Skin of body (tissue), 2 donors: ENCODE measurements around the gene ATAD3A. TPM values are rescaled to one million over a fixed set of nuclear protein-coding genes. Genes with fewer than 3 reads are reported as not detected.
"Not testable (repeated sequence)": the region's sequence is repeated elsewhere in the genome, so short reads cannot be mapped to it uniquely, and the experiment has no call there.

Source experiments
- DNase-seq: peaks from one replicate; lab custom pipeline; 2025; lab: John Stamatoyannopoulos, UW
- total RNA-seq: library from RNA; depleted of rRNA; stranded (reverse); fragments of >200 nt; gene quantifications from one replicate; pipeline ENCODE4 v1.2.3, GENCODE V29; 2014

ATAD3A gene
- total RNA-seq: 11.9 TPM

DNA sequence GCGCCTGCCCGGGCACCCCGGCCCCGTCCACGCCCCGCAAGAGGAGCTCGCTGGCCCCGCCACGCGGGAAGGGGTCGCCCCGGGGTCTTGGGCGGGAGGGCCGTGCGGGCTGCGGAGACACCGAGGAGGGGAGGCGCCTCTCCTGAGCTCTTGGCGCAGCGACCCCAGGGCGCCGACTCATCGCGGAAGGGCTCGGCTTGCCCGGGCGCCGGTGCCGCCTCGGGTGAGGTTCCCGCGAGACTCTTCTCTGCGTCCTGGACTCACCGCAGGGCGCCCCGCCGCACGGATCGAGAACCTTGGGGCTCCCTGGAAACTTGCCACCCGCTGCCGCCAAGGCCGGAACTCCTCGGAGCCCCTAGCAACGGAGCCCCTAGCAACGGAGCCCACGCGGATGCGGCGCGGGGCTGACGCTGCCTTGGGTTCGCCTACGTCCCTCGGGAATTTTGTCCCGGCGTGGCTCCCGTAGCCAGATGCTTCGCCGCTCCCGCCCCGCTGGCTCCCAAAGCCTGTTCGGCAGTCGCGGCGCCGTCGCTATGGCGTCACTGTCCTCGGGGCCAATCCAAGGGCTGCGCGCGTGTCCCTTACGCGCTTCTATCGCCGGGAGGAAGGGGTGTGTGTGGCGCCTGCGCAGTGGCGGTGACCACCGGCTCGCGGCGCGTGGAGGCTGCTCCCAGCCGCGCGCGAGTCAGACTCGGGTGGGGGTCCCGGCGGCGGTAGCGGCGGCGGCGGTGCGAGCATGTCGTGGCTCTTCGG, at the start of gene ATAD3A:
Gene ATAD3A, plus strand, starts transcription at position 630 of the 753 bp plus-strand sequence. Its CDS starts 107 bp downstream, at position 737.
- peak; percentile 96 for DNase-seq

DNA sequence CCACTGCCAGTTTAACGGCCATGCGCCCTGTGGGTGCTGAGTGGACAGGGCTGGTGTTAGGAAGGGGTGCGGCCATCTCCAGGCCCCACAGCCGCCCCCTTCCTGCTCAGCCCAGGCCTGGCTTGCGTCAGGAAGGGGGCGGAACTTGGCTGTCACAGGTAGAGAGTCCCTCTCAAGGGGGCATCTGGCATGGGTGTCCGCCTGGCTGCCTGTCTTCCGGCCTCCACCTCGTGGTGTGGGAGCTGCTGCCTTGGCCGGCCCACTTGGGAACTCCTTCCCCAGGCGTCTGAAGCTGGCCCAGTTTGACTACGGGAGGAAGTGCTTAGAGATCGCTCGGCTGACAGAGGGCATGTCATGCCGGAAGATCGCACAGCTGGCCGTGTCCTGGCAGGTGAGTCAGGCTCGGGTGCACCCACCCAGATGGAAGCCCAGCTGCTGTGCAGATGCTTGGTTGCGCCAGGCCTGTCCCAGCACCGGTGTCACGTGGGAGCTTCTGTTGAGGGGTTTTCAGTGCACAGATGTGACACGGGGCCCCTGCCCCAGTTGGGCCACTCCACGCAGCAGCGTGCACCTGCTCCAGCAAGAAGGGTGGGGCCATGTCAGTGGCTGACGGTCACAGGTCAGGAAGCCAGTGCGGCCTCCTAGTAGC, 49.5 kb upstream of the ATAD3A start:
- DNase-seq: no peak

DNA sequence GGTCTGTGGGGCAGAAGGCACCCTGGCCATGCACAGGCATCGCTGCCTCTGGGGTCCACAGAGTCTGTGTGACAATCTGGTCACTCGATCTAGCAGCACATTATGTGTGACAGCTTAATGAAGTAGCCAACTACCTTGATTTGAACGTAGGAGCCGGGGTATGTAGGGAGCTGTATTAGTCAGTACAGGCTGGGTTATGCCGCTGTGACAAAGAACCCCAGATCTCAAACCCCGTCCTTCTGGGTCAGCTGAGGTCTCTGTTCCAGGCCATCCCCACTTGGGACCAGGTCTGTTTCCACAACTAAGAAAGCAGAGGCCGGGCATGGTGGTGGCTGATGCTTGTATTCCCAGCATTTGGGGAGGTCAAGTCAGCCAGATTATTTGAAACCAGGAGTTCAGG, 48.6 kb upstream of the ATAD3A start:
- DNase-seq: no peak

DNA sequence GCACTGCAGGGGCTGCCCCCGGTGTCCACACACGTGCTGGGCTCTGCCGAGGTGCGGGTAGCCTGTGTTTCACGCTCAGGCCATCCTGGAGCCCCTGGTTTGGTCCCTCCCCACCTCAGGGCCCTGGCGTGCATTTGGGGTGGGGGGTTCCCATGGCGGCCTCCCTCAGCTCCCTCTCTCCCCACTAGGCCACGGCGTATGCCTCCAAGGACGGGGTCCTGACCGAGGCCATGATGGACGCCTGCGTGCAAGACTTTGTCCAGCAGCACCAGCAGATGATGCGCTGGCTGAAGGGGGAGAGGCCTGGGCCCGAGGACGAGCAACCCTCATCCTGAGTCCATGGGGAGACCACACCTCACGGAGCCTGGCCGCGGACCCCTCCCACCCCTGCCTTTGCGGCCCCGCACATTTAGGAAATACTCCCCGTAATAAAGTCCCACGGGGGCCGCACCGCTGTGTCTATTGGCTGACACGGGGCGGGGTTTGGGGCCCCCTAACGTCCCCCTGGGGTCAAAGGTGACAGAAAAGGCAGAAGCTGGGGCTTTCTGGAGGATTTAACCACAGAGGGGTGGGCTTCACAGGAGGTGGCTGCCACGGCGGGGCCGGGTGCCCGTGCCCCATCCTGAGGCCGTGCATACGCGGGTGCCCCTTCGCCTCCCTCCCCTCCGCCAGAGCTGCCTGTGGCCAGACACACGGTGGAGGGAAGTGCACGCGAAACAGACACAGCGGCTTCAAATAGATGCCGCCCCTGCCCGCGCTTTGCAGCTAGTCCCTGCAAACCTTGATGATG, 43.6 kb upstream of the ATAD3A start:
- DNase-seq: not testable (repeated sequence)

DNA sequence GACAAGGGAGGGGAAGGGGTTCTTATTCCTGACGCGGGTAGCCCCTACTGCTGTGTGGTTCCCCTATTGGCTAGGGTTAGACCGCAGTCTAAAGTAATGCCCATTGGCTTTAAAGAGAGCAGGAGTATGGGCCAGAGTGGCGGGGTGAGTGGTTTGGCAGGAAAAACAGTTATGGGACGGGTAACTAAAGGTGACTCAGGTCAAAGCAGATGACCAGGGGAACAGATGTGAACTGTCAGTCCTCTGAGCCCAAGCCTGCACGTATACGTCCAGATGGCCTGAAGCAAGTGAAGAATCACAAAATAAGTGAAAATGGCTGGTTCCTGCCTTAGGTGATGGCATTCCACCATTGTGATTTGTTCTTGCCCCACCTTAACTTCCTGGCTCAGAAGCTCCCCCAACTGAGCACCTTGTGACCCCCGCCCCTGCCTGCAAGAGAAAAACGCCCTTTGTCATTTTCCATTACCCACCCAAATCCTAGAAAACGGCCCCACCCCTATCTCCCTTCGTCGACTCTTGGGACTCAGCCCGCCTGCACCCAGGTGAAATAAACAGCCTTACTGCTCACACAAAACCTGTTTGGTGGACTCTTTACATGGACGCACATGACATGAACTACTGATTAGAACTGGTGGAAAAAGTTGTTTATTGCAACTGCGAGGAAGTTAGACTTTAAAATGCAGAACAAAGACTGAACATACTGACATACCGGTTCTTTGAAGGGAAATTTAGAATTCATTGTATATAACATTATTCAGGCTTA, 41.2 kb upstream of the ATAD3A start:
- DNase-seq: no peak

DNA sequence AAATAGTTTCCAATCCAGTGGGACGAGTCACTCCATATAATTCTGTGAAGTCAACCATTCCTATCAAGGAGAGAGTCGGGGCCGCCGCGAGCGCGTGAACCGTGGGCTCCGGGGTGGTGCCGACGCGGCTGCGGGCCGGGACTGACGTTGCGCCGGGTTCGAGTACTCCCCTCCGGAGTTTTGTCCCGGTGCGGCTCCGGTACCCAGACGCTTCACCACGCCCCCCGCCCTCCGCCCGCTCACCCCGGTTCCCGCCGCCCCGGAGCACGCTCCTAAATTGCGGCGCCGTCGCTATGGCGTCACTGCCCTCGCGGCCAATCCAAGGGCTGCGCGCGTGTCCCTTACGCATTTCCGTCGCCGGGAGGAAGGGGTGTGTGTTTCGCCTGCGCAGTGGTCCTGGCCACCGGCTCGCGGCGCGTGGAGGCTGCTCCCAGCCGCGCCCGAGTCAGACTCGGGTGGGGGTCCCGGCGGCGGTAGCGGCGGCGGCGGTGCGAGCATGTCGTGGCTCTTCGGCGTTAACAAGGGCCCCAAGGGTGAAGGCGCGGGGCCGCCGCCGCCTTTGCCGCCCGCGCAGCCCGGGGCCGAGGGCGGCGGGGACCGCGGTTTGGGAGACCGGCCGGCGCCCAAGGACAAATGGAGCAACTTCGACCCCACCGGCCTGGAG, 40.4 kb upstream of the ATAD3A start, which contains the start of gene ATAD3B:
Gene ATAD3B, plus strand, starts transcription at position 377 of the 664 bp plus-strand sequence. Its CDS starts 120 bp downstream, at position 497.
- DNase-seq: peak; percentile 68

DNA sequence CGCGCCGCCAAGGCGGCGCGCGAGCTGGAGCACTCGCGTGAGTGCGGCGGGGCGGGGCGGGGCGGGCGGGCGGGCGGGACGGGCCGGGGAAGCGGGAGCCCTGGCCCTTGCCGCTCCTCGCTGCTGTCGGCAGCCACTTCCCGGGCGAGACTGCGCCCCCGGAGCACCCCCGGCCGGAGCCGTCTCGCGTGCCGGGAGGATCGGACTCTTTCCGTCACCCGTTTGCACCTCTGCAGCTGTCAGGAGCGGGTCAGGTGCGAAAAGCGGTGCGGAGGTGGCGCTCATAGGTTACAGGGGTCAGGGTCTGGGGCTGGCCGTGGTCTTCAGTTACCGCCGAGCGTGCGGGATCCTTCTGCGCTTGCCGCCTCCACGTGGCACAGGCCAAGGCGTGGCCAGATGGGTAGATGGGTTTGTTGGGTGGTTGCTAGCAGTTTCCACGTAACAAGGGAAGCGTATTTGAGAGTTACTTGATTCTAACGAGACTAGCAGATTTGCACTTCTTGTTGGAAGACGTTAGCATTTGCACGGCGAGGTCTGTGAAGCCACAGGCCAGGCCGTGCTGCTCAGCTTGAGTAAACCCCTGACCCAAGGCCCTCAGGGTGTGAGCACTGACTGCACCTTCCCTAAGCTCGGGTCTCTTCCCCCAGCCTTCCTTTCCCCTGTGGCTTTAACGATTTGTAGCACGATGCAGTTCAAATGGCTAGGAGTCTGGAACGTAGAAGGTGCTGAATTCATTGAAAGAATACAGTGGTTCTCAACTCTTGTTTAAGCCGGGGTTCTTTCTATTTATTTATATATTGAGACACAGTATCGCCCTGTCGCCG, 39.7 kb upstream of the ATAD3A start:
- DNase-seq: not testable (repeated sequence)

DNA sequence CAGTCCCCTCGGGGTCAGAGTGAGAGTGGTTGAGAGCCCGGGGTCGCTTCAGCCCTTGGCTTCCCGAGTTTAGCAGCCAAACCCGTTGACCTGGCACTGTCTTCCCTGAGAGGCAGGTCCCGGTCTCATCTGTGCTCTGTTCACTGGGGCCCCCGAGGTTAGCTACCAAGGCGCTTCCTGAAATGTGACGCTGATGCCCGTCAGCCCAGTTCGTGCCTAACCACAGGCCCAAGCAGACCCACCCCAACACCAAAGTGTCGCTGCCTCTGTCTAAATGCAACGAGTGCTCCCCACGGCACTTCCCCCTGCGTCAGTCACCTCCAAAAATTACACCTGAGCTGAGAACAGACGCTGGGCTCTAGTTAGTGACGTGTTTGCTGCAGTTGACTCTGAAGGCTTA, 36.0 kb upstream of the ATAD3A start:
- DNase-seq: not testable (repeated sequence)

DNA sequence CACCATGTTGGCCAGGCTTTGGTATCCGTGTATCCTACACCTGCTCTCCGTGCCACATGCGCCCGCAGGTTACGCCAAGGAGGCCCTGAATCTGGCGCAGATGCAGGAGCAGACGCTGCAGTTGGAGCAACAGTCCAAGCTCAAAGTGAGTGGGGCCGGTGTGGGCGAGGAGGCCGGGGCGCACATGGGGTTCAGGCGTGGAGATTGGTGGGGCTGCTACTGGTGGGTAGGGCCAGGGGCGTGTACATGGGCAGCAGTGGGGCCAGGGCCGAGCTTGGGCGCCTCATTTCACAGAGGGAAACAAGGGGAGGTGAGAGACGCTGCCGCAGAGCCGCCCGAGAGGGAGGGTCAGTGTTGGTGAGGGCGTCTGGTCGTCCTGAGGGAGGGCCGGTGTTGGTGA, 34.8 kb upstream of the ATAD3A start:
- DNase-seq: no peak

DNA sequence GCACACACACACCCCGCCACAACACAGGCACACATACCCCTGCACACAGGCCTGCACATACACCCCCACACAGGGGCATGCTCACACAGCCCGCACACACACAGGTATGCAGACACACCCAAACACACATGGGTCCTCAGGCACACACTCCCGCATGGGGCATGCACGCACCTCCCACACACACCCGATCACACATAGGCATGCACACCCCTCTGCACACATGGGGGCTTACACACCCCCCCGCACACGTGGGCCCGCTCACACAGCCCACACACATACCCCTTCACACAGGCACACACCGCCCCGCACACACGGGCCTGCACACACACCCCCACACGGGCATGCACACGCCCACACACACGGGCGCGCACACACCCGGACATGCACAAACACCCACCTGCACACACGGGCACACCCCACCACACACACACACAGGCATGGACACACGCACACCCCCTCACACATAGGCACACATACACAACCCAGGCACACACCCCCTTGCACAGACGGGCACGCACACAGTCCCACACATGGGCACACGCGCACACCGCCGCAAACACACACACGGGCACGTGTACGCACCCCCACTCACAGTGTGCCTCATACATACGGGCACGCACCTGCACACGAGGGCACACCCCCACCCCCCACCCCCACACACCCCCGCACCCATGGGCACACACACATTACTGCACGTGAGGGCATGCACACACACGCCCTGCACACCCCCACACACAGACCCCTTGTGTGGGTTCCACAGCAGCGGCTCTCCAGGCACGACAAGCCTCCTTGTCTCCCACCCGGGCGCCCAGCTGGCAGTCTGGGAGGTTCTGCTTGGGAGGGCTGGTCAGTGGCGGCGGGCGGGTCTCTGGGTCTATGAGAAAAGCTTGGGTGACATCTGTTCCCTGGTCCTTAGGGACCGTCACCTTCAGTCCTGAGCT, 32.1 kb upstream of the ATAD3A start:
- DNase-seq: no peak

DNA sequence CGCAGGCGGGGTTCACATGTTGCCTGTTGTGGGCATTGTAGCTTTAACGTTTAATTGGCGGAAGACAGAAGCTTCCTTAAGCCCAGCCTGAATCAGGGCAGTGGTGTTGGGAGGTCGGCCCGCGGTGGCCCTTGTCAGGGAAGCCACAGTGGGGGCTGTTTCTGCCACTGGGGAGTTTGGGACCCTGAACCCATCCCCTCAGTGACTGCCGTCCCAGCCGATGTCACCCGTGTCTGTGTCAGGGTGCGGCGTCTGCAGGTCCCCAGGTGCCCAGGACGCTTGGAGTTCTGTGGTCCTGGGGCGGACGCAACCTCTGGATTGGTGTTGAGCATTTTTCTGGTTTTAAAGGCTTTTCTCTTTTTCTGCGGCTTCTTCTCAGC, 31.5 kb upstream of the ATAD3A start:
- not testable (repeated sequence) for DNase-seq

DNA sequence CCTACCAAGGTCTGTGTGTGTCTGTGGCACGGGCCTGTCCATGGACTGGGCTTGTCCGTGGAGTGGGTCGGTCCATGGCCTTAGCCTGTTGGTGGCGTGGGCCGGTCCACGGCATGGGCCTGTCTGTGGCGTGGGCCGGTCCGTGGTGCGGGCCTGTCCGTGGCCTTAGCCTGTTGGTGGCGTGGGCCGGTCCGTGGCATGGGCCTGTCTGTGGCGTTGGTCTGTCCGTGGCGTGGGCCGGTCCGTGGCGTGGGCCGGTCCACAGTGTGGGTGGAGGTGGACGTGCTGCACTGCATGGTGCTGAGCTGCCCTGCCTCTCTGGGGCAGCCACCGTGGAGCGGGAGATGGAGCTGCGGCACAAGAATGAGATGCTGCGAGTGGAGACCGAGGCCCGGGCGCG, 30.2 kb upstream of the ATAD3A start:
- not testable (repeated sequence) for DNase-seq

DNA sequence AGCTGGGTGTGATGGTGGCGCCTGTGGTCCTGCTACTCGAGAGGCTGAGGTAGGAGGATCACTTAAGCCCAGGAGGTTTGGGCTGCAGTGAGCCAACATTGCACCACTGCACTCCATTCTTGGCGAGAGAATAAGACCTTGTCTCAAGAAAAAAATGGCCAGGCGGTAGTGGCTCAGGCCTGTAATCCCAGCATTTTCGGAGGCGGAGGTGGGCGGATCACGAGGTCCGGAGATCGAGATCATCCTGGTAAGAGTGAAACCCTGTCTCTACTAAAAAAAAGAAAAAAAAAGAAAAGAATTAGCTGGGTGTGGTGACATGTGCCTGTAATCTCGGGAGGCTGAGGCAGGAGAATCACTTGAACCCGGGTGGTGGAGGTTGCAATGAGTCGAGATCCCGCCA, 29.1 kb upstream of the ATAD3A start:
- DNase-seq: no peak

DNA sequence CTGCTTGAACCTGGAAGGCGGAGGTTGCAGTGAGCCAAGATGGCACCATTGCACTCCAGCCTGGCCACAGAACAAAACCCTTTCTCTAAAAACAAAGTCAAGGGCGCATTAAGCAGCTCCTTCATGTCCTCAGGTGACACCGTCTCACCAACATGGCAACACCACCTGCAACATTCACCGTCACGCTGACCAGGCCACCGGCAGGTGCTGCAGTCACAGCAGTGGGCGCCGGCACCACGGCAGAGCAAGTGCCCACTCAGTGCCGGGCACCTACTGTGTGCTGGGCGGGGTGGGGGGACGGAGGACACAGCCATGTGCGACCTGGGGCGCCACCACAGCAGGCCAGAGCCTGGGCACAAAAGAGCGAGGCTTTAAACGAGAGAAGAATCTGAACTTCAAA, 28.2 kb upstream of the ATAD3A start:
- DNase-seq: no peak

DNA sequence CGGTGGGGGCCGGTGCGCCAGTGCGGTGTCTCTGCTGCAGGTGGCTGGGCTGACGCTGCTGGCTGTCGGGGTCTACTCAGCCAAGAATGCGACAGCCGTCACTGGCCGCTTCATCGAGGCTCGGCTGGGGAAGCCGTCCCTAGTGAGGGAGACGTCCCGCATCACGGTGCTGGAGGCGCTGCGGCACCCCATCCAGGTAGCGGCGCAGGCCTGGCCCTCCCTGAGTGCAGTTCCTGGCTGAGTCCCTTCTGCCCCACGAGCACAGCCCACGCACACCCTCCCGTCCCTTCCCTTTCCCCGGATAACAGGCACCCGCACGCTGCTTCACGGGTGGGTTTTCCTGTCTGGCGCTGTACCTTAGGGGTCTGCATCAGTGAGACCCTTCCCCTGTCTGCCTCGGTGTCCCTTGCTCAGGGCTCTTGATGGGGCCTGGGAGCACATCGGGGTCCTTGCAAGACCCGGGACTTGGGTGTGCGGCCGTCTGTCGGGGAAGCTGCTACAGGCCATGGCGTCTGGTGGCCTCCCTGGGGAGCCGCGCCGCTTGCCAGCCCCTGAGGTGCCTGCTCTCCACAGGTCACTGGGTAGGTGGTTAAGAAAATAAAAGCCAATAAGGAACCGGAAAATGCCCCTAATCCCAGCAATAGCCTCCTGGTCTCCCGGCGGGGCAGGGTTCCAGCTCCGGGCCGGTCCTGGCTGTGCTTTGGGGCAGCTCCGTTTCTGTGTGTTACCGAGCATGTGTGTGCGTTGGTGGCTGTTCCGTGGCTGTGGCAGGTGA, 26.8 kb upstream of the ATAD3A start:
- DNase-seq: not testable (repeated sequence)

DNA sequence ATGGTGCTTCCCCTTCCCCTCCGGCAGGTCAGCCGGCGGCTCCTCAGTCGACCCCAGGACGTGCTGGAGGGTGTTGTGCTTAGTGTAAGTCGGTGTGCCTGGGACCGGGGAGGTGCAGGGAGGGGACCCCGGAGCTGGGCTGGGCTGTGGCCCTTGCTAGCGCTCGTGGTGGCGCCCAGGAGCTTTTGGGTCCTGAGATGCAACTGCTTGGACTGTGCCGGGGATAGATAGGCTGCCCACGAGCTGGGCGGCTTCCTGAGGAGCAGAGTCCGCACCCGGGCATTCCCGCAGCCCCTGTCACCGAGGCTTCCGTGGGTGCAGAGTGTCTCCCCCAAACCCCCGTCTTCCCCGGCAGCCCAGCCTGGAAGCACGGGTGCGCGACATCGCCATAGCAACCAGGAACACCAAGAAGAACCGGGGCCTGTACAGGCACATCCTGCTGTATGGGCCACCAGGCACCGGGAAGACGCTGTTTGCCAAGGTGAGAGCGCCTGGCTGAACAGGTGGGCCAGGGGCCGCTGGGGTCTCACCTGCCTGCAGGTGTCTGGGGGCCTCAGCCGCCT, 26.1 kb upstream of the ATAD3A start:
- not testable (repeated sequence) for DNase-seq

DNA sequence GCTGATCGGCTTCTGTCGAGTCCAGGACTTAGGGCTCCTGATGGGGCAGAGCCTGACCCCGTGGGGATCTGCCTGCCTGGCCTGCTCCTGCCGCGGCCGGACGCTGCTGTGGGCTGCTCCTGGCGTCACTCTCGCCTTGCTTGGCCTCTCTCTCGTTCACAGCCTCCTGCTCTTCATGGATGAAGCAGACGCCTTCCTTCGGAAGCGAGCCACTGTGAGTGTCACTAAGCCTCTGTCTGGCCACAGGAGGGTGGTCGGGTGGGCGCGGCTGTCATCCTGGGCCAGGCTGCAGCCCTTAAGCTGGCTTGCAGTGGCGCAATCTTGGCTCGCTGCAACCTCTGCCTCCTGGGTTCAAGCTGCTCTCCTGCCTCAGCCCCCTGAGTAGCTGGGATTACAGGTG, 24.3 kb upstream of the ATAD3A start:
- no peak for DNase-seq

DNA sequence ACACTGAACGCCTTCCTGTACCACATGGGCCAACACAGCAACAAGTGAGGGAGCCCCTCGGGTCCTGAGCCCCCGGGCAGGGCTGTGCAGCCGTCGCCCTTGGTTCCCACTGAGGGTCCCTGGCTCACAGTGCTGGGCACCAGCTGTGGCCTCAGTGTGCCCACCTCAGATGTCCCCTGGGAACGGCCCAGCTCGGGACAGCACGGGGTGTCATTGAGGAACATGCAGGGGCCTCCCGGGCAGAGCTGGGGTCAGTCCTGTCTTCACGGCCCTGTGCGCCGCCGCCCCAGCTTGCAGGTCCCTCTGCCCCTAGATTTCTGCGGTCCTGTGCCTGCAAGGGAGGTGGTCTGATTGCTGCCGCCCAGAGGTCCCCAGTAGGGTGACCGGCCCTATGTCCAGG, 22.7 kb upstream of the ATAD3A start:
- DNase-seq: no peak
